NT2/D1 (cell line): ENCODE measurements around the gene PPIE.
"Not testable (repeated sequence)": the region's sequence is repeated elsewhere in the genome, so short reads cannot be mapped to it uniquely, and the experiment has no call there.

Experiments used
- DNase-seq: peaks from one replicate; pipeline ENCODE4 v3.0.0-alpha.2; 2011; ENCODE audit warnings: low read depth, low spot score
- H3K27me3 ChIP-seq: 2 replicates; pipeline ENCODE4 v1.6.0; 2011; ENCODE audit warnings: mild to moderate bottlenecking; ENCODE audit not compliant: insufficient read length, insufficient read depth
- H3K36me3 ChIP-seq: 2 replicates; pipeline ENCODE4 v1.6.1; 2011; ENCODE audit warnings: mild to moderate bottlenecking, low read length, mixed read lengths; ENCODE audit not compliant: insufficient read depth, insufficient read length
- H3K4me1 ChIP-seq: 2 replicates; pipeline ENCODE4 v1.5.1; 2011; ENCODE audit not compliant: insufficient read depth, insufficient read length
- H3K4me3 ChIP-seq: 2 replicates; pipeline ENCODE4 v1.5.1; 2011; ENCODE audit warnings: low read depth; ENCODE audit not compliant: insufficient read length
- H3K9ac ChIP-seq: 2 replicates; pipeline ENCODE4 v1.6.0; 2011; ENCODE audit warnings: low read depth; ENCODE audit not compliant: insufficient read length
- H3K9me3 ChIP-seq: 2 replicates; pipeline ENCODE4 v1.5.1; 2011; ENCODE audit warnings: mild to moderate bottlenecking, low read length; ENCODE audit not compliant: insufficient read depth
- SUZ12 ChIP-seq: IDR thresholded peaks from 2 replicates; pipeline ENCODE4 v1.6.1; 2011; ENCODE audit not compliant: insufficient read length, insufficient read depth; ENCODE audit errors: extremely low read depth
- YY1 ChIP-seq: IDR thresholded peaks from 2 replicates; pipeline ENCODE4 v1.6.1; 2011; ENCODE audit not compliant: insufficient read length, insufficient read depth
- ZNF274 ChIP-seq: IDR thresholded peaks from 2 replicates; pipeline ENCODE4 v1.6.1; 2011; ENCODE audit warnings: mild to moderate bottlenecking, low read depth, low read length

PPIE gene

GRCh38 chr1:39787108-39787375 is 48.4 kb downstream of the PPIE start:
- H3K9me3 ChIP-seq, H3K9ac ChIP-seq, H3K4me1 ChIP-seq, H3K36me3 ChIP-seq, DNase-seq, H3K4me3 ChIP-seq: not testable (repeated sequence)
- H3K27me3 ChIP-seq = peaks cover 78% of the 10 kb centered on the region

GRCh38 chr1:39787468-39787867 is 48.8 kb downstream of the PPIE start:
- Histone ChIP-seq H3K4me1 (peaks cover 3% of the 10 kb centered on the region), H3K9ac (no peak overlapping the region), H3K4me3 (no peak overlapping the region), H3K36me3 (no peaks in the 10 kb centered on the region), H3K9me3 (no peaks in the 10 kb centered on the region), H3K27me3 (peaks cover 80% of the 10 kb centered on the region)
- TF ChIP-seq YY1 (no peak), SUZ12 (no peak), ZNF274 (no peak)
- no peak for DNase-seq

- Histone ChIP-seq H3K4me3 (peak overlapping the region; percentile 40), H3K27me3 (peaks cover 80% of the 10 kb centered on the region)
- not testable (repeated sequence) for H3K4me1 ChIP-seq, H3K36me3 ChIP-seq, H3K9me3 ChIP-seq, H3K9ac ChIP-seq, DNase-seq
Measured at GRCh38 chr1:39787964-39788363, 49.3 kb downstream of the PPIE start.

GRCh38 chr1:39788426-39788757 is 49.7 kb downstream of the PPIE start:
- no peak for DNase-seq
- H3K36me3 ChIP-seq = no peaks in the 10 kb centered on the region
- peaks cover 3% of the 10 kb centered on the region for H3K4me1 ChIP-seq
- no peak overlapping the region for H3K9ac ChIP-seq
- H3K27me3 ChIP-seq = peaks cover 78% of the 10 kb centered on the region
- H3K4me3 ChIP-seq = peak overlapping the region; percentile 69
- TF ChIP-seq SUZ12 (no peak), ZNF274 (no peak), YY1 (no peak)
- H3K9me3 ChIP-seq = no peaks in the 10 kb centered on the region

GRCh38 chr1:39788758-39789570 is 50.3 kb downstream of the PPIE start, which contains the start of gene BMP8B:
BMP8B (minus strand) TSS chr1:39788865; CDS start chr1:39788485, 380 bp downstream.
- Histone ChIP-seq H3K4me3 (peak within 1 kb of the TSS; percentile 69), H3K9me3 (no peaks in the 10 kb centered on the region), H3K4me1 (peaks cover 3% of the 10 kb centered on the region), H3K27me3 (peaks cover 72% of the 10 kb centered on the region), H3K9ac (peak within 1 kb of the TSS; percentile 82), H3K36me3 (no peaks in the 10 kb centered on the region)
- TF ChIP-seq SUZ12 = peak; percentile 11
- no peak for TF ChIP-seq ZNF274
- DNase-seq = no peak

GRCh38 chr1:39789571-39790110 is 51.0 kb downstream of the PPIE start:
- TF ChIP-seq YY1 = no peak
- TF ChIP-seq SUZ12 = no peak
- no peak for TF ChIP-seq ZNF274
- Histone ChIP-seq H3K36me3 (no peaks in the 10 kb centered on the region), H3K9ac (peak overlapping the region; percentile 82), H3K4me3 (peak overlapping the region; percentile 69), H3K4me1 (peaks cover 3% of the 10 kb centered on the region), H3K27me3 (peaks cover 71% of the 10 kb centered on the region), H3K9me3 (no peaks in the 10 kb centered on the region)
- no peak for DNase-seq

- DNase-seq = no peak
- Histone ChIP-seq H3K27me3 (peaks cover 55% of the 10 kb centered on the region), H3K9ac (no peak overlapping the region), H3K4me1 (peaks cover 3% of the 10 kb centered on the region), H3K36me3 (no peaks in the 10 kb centered on the region), H3K9me3 (no peaks in the 10 kb centered on the region), H3K4me3 (no peak overlapping the region)
- TF ChIP-seq YY1 = no peak
- no peak for TF ChIP-seq SUZ12
- TF ChIP-seq ZNF274 = no peak
Measured at GRCh38 chr1:39791838-39792237, 53.2 kb downstream of the PPIE start.
